ENCODE results near the gene ROR2. TPM values are rescaled to one million over a fixed set of nuclear protein-coding genes. Genes with fewer than 3 reads are reported as not detected.

ROR2 gene
- total RNA-seq, 1 donor from 2014 or later = under 0.01 TPM

DNA sequence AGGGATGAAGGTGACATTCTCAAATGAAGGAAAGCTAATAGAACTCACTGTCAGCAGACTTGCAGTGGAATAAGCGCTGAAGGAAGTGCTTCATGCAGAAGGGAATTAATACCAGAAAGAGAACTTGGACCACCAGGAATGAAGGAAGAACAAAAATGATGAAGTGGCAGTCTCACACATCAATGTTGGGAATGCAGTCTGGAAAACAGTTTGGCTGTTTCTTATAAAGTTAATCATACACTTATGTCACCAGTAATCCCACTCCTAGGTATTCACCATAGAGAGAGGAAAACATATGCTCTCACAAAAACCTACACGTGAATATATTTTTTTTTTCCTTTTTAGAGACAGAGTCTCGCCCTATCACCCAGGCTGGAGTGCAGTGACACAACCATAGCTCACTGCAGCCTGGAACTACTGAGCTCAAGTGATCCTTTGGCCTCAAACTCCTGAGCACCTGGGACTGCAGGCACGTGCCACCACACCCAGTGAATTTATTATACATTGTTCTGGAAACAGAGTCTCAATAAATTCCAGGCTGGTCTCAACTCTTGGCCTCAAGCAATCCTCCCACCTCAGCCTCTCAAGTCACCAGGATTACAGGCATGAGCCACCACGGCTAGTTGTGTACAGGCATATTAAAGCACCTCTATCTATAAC is 81.2 kb downstream of the ROR2 start:
- no peak for DNase-seq

DNA sequence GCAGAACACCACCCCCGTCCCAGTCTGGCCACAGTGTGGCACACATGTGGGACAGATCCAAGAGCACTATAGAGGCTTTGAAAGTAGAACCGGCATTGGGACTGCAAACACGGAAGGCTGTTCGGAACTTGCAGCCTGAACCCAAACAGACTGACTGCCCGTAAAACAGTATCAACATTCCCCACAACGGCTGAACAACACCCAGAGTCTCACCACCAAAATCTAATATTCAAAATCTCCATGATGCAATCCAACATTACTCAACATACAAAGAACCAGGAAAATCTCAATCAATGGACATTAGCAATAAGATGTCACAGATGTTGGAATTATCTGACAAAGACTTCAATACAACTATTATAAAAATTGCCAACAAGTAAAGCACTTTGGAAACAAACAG is 82.3 kb downstream of the ROR2 start:
- DNase-seq = no peak

DNA sequence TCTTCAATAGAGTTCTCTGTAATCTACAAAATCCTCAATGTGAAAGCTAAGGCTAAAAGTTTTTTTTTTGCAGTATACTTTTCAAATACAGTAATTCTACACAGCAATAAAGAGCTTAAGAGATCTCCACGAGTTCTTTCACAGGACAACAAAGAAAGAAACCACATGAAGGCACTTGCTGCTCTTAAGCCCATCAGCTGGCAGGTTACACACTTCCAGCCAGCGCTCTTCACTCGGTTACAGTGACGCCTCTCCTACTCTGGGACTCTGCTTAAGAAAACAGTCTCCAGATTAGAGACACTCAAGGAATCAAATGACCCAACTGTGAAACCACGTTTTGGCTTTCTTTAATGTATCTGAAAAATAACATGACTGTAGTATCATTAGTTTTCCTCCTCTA is 85.0 kb downstream of the ROR2 start:
- no peak for DNase-seq

DNA sequence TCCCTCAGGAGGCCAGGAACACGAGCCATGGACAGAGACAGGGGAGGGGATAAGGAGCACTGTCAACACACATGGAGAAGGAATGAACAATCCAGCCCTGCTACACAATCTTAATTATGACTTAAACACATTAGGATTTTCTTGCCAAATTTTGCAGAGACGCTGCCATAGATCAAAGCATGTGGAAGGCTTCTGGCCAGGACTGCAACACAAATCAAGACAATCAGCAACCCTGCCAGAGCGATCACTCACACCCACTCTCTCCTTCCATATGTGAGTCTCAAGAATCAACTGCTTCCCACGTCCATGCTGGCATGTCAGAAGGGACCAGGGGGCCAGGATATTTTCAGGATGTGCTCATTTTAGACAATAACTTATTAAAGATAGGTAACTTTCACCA is 85.6 kb downstream of the ROR2 start:
- no peak for DNase-seq

DNA sequence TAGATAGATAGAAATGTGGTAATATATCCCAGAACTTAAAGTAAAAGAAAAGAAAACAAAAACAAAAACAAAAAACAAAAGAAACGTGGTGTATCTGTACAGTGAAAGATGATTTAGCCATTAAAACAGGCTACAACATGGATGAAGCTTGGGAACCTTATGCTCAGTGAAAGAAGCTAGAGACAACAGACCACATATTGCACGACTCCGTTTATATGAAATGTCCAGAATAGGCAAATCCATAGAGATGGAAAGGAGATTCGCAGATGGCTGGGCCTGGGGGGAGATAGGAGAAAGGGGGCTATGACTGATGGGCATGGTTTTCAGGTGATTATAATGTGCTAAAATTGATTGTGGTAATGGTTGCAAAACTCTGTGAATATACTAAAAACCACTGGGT is 86.6 kb downstream of the ROR2 start:
- no peak for DNase-seq

DNA sequence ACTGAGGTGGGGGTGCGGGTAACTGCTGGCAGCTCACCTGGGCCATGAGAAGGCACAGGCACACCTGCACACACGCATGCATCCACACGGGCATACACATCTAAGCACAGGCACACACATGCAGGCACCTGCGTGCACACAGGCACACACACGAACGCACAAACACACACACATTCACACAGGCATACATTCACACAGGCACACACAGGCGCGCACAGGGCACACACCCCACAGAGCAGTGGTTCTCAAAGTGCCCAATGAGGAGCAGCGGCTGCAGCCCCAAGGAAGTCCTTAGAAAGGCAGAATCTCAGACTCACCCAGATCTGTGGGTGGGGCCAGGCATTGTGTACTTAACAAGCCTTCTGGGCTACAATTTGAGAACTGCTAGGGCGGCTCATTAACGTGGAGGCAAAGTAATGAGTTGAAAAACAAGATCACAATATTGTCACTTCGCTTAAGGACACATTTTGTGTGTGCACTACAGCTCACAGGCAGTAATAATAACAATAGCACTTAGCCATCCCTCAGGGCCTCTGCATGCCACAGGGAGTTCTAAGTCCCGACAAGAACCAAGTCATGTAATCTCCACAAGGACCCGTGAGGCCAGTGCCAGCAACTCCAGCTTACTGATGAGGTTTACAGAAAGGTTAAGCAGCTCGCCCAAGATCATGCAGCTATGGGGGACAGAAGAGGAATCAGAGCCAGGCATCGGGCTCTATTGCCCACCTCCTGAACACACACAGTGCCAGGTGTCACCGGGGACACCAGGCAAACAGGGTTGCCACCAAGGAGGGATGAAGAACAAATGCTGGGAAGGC is 91.6 kb downstream of the ROR2 start:
- DNase-seq = no peak

DNA sequence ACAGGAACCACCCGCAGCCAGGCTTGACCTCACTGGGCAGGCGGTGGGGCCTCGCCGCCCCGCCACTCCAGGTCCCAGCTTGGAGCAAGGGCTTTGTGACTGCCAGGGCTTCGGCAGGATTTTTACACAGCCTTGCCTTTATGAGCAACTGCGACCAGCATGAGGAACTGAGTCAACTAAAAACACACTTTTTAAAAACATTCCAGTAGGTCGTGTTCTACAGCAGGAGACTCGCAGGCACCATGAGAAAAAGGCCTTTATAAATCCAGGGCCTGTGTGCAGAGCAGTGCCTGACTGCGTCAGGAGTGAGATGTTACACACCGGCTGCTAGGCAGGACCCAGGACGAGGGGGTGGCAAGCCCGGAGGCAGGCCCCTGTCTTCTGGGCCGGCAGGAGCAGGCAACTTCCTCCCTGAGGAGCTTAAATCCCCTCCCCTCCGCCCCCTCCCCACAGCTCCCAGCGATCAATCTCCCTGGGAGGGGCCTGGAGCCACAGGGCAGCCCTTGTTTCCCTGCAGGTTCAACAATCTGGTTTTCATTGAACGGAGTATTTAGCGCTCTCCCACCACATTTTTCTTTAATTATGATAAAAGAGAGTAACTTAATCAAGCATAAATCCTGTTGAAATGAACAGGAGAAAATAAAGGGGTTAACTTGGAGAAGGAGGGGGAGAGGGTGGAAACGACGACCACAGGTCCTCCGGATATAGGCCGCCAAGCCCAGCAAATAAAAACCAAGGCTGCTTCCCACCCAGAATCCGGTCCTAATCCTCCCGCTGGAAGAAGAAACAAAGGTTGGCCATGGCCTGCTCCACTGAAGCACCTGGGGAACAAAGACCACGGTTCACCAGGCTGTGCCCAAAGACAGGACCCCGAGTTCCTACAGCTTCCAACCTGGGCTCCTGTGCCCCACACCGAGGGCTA is 92.5 kb downstream of the ROR2 start:
- DNase-seq = no peak

DNA sequence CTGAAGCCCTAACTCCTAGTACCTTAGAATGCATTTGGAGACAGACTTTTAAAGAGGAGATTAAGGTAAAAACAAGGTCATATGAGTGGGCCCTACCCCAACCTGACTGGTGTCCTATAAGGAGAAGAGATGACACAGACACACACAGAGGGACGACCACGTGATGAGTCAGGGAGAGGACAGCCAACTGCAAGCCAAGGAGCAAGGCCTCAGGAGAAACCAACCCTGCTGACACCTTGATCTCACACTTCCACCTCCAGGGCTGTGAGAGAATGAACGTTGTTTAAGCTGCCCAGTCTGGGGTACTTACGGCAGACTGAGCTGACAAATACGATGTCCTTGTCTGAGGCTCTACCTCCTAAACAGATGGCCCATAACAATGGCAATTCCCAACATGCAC is 93.6 kb downstream of the ROR2 start:
- DNase-seq = no peak

DNA sequence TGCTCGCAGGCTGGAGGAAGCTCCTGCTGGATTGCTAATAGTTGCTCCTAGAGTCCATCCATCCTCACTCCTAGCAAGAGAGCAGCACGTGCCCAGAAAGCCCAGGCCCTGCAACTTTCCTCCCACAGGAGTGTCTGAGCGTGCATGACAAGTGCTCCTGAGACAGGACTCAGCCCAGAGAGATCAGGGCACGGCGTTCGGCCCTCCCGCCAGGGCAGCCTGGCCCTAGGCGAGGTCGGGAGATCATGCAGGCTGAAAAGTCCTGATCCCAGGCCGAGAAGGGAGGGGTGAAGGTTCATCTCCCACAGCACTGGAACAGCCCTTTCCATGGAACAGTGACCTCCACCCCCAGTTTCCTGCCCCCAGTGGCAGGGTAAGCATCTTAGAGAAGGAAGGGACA is 94.8 kb downstream of the ROR2 start:
- no peak for DNase-seq

DNA sequence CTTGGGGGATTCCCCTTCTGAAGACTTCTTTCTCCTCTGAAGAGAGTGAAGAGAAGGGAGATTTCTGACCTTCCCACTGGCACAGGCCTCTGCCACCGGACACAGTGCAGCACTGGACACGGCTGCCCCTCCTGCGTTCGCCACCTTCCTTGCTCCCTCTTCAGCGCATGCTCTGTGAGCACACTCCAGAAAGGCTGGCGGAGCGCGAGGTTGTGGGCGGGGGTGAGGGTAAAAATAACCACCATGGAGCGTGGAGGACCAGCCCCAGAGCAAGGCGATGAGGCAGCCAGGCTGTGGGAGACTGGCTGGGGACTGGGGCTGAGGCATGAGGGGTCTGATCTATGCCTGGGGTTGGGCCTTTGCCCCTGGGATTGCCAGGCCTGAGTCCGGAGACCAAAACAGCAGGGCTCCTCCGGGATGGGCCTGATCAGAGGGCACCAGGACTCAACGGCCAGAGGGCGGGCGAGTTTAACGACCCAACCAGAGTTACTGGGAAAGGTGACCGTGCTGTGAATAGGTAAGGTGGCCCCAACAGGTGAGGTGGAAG is 97.2 kb downstream of the ROR2 start:
- no peak for DNase-seq

DNA sequence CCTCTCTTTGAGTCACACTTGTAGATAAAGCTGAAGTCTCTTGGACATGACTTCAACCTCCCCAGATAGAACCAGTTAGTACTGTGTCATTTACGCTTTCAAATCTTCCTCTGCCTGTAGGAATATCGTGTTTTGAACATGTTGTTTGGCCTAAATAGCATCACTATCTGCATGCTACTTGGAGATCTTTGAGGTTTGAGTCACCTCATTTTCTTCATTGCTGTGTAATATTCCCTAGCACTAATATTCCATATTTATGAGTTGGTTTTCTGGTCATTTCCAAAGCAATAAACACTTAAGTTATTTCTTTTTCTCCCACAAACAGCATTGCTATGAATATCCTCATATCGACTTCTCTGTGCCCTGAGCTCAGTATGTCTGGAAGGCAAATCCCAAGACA is 100.3 kb downstream of the ROR2 start:
- no peak for DNase-seq

DNA sequence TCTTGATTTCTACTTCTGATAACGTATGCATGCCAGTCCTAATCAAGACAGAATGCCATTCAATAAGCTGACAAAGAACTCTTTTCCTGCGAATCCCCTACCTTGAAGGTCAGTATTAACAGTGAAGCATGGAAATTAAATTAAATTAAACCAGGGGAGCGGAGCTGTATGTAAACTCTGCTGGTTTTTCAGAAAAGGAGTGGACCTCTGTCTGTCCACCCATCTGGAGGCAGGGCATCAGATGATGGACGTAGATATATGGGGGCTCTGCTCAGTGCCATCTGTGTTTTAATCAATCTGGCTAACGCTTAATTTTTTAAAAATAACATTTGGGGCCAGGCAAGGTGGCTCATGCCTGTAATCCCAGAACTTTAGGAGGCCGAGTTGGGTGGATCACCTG is 101.9 kb downstream of the ROR2 start:
- DNase-seq = no peak

DNA sequence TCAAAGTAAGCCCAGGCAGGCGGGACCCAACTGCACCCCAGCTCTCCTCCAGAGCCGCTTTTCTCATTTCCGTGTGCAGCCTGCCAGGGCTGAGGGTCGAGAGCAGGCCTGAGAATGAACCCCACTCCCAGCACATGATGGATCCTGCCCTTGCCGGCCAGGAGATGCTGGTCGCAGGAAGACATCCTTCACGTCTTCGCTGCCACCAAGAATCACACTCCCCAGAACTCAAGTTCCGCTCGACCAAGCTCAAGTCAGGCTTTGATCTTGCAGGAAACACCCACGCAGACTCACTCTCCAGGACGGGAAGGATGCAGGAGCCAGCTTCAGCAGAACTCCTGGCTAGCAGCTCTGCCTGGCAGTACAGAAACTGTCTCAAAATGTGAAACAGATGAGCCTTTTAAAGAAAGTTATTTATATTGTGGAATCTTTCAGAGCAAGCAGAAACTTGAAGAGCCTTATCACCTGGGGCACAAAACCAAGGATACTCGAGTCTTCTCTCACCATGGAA is 102.4 kb downstream of the ROR2 start:
- DNase-seq = peak; percentile 7

DNA sequence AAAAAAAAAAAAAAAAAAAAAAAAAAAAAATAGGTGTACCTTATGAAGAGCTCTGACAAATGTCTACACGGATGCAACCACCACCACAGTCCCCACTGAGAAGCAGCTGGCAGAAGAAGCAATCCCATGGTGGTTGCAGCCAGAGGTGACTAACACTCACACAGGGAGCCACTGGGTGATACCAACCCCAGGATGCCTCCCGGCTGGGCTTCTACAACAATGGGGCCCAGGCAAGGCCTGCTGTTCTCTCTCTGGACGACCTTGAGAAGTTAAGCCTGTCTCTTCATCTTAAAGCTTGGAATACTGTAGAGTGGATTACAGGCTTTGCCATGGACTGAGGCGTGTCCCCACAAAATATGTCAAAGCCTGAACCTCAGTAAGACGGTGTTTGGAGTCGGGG is 104.1 kb downstream of the ROR2 start:
- DNase-seq = no peak

DNA sequence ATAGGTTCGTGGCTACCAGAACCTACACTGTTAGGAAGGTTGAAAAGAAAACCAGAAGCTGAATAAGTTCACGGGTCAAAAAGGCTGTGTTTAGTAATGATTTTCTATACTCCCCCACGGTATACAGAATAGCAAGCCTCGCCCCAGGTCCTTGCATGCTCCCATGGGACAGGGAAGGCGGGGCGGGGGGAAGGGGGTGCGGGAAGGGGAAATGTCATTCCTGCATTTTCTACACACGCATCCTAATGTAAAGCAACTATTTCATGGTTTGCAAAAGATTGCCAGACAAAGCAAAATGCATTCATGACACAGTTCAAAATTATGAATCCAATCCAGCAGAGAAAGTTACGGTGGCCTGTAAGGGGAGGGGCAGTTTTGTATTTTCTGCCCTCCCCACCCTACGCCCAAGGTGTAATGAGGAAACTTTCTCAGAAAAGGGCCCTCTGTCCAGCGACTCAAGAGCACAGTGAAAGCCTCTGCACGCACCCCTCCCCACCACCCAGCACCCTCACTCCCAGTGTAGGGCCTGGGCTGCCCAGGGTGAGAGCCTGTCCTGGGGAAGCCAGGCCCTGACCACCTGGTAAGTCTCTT is 105.2 kb downstream of the ROR2 start:
- DNase-seq = no peak

DNA sequence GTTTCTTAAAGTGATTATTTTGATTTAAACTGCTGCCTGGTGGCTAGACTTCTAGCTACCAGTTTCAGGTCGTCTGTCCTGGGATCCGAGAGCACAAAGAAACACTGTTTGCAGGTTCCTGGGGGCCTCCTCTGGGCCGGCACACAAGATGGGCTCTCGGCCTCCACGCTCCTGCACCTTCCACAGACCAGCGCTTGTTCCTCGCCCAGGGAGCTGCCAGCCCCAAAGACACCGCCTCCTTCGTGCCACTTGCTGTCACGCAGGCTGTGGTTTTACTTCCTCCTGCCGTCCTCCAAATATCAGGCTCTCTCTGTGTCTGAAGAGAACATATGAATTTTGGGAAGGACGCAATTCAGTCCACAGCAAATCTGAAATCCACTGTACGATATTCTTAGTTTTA is 105.8 kb downstream of the ROR2 start:
- DNase-seq = no peak

DNA sequence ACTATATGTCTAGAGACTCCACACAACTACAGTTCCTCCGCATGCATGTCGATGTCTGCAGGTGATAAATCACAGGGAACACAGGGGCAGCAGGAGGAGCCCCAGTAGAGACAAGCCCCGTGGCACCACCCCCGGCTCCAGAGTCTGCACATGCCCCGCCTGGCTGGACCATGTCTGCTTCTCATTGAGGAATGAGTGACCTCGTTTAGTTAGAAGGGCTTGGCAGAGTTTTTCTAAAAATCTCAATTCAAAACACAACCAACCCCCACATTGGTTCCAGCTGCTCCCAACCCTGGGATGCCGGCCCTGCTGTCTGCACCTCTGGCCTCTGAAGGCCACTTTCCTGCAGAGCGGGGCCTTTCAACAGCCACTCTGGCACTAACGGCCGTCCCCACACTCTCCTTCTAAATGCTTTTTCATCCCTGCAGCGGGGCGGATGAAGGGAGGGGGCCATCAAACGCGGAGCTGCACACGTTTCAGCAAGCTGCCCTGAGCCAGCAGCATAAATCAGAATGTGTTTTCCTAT is 106.3 kb downstream of the ROR2 start:
- DNase-seq = no peak

DNA sequence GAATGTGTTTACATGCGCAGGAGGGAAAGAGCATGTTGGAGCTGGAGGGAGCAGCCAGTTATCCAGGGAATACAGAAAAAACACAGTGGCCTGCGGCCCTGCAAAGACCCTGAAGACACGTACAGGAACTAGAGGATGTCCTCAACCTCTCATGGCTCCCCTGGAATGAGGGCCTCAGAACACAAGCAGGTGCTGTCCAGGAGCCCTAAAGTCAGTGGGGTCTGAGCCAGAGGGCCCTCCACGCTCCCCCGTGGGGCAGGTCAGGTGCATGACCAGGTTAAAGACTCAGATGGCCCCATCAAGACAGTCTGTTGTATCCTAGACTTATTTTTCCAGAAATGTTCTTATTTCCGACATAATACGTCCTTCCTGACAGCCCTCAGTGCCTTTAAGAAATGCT is 106.9 kb downstream of the ROR2 start:
- DNase-seq = no peak

DNA sequence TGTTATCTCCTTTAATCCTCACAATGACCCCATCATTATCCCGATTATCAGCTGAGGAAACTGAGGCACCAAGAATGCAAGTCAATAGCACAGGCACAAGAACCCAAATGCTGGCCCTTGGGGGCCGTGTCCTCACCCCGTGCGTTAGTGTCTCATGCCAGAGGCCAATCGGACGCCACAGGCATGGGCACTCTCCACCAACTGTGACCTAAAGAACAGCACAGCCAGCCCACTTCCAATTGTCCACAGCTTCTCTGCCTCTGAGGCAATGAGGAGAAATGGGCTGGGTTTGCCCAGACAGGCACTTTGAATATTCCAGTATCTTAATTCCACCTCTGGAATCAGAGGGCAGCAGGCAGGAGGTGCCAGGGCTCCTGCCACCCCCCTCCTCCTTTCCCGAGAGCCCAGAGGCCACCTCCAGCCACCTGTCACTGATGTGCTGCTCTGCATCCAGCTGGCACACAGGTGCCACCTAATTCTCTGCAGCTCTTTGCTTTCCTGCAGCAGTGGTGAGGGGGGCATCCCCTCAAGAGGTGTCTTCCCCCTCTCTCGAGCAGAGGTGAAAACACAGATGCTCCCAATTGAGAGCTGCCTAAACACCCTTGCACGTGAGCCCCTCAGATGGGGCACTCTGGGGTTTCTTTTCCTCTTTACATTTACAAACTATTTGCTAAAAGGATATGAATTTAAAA is 107.5 kb downstream of the ROR2 start:
- DNase-seq = no peak

DNA sequence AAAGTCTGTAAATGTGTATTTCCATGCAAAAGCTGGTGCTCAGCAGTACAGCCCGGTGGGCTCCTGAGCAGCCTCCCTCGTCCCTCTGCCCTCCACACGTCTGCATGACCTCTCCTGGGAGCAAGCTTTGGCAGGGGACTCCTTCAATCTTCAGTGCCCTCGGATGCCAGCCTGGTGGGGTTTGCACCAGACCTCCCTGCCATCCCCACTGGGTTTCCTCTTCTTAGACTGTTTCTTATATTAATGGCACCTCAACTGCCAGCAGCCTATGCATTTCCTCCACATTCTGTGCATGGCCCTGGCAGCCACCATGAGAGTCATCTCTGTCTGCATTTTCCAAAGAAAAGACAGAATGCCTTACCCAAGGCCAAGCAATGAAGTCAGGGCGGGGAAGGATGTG is 108.4 kb downstream of the ROR2 start:
- no peak for DNase-seq

DNA sequence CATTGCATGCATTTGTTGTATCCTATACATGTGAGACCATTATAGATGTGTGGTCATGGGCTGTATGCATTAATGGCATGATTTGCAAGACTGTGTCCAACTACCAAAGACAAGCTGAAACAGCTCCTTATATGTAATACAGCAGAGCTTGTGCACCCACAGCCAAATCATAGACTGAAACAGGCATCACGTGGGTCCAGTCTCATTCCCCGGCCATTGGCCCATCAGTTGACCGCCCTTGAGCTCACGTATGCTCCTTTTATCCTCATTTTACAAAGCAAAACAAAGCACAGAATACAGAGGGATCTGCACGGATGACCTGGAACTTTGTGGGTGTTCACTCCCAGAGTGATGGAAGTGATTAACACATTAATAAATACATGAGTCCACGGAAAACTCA is 109.1 kb downstream of the ROR2 start:
- no peak for DNase-seq

DNA sequence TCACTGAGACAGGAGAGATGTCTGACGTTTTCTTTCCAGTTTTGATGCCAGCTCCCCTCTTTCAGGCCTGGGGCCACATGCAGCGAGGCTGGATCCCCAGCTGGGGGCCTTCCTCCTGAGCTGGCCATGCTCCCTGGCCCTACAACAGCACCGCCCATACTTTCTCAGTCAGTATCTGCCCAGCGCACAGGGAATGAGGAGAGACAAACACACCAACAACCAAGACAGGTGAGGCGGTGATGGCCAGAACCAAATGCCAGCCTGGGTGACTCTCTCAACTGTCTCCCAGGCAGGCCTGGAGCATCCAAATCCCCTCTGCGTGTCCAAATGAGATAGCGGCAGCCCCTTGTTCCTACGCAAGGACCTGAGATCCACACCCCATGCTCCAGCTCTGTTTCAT is 109.6 kb downstream of the ROR2 start:
- DNase-seq = no peak

All from dermis blood vessel endothelial cell (primary cell).